Astrocyte (in vitro differentiated cells and primary cell): ENCODE data around the gene GPX4.

Experiments used
- EZH2 ChIP-seq: IDR thresholded peaks from 2 replicates; pipeline ENCODE4 v1.6.1; 2012; ENCODE audit warnings: mild to moderate bottlenecking, low read length, inconsistent platforms; ENCODE audit not compliant: insufficient read depth
- TF ChIP-seq, protein P1 (sequence below): IDR thresholded peaks from 2 replicates; pipeline ENCODE4 v1.5.1; 2011; ENCODE audit warnings: low read depth, mild to moderate bottlenecking, inconsistent platforms, low read length, moderate library complexity; ENCODE audit not compliant: insufficient read depth

GRCh38 chr19:1128106-1128505 lies 24.3 kb downstream of the GPX4 start:
- TF ChIP-seq, protein P1, sequence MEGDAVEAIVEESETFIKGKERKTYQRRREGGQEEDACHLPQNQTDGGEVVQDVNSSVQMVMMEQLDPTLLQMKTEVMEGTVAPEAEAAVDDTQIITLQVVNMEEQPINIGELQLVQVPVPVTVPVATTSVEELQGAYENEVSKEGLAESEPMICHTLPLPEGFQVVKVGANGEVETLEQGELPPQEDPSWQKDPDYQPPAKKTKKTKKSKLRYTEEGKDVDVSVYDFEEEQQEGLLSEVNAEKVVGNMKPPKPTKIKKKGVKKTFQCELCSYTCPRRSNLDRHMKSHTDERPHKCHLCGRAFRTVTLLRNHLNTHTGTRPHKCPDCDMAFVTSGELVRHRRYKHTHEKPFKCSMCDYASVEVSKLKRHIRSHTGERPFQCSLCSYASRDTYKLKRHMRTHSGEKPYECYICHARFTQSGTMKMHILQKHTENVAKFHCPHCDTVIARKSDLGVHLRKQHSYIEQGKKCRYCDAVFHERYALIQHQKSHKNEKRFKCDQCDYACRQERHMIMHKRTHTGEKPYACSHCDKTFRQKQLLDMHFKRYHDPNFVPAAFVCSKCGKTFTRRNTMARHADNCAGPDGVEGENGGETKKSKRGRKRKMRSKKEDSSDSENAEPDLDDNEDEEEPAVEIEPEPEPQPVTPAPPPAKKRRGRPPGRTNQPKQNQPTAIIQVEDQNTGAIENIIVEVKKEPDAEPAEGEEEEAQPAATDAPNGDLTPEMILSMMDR, result no peak
- TF ChIP-seq EZH2, result no peak
